ENCODE data around the gene STUB1.
A peak's percentile ranks its signal among the peaks of the same experiment; 100 is the strongest.

Gene STUB1

GRCh38 chr16:683396-684070 is 3.3 kb downstream of the STUB1 start:
- H3K27ac ChIP-seq = peak overlapping the region; percentile 39

GRCh38 chr16:684071-684794 is 4.0 kb downstream of the STUB1 start, which contains the start of gene JMJD8:
JMJD8 (minus strand) TSS chr16:684334; CDS start chr16:684319, 15 bp downstream.
- Histone ChIP-seq H3K4me2 (ENCODE audit: low read length) (peak within 1 kb of the TSS; percentile 96), H3K9me3 (ENCODE audit: control insufficient read depth, low read length) (no peaks in the 10 kb centered on the region), H3K9ac (no peak within 1 kb of the TSS), H3K27ac (peak within 1 kb of the TSS; percentile 78), H3K4me1 (peaks cover 13% of the 10 kb centered on the region), H2AFZ (peak within 1 kb of the TSS; percentile 95), H3K27me3 (ENCODE audit: control insufficient read depth, insufficient read depth, low read length) (no peaks in the 10 kb centered on the region), H3K4me3 (ENCODE audit: low read depth, low read length) (peak within 1 kb of the TSS; percentile 68), H3K36me3 (ENCODE audit: control insufficient read depth, insufficient read depth, low read length) (no peaks in the 10 kb centered on the region), H3K79me2 (peaks cover 8% of the 10 kb centered on the region)
- TF ChIP-seq CTCF (IDR thresholded peaks at IDR 0.05) = no peak

More at GRCh38 chr16:683396-684070, 3.3 kb downstream of the STUB1 start:
- H3K9me3 ChIP-seq (ENCODE audit: control insufficient read depth, low read length) = no peaks in the 10 kb centered on the region
- H3K27me3 ChIP-seq (ENCODE audit: control insufficient read depth, insufficient read depth, low read length) = no peaks in the 10 kb centered on the region
- no peak overlapping the region for H2AFZ ChIP-seq
- peaks cover 8% of the 10 kb centered on the region for H3K79me2 ChIP-seq
- peak overlapping the region; percentile 38 for H3K4me3 ChIP-seq (ENCODE audit: low read depth, low read length)
- H3K9ac ChIP-seq = no peak overlapping the region
- H3K36me3 ChIP-seq (ENCODE audit: control insufficient read depth, insufficient read depth, low read length) = no peaks in the 10 kb centered on the region
- H3K4me2 ChIP-seq (ENCODE audit: low read length) = peak overlapping the region; percentile 76
- H3K4me1 ChIP-seq = peaks cover 9% of the 10 kb centered on the region
- no peak for TF ChIP-seq CTCF (IDR thresholded peaks at IDR 0.05)

- peaks cover 11% of the 10 kb centered on the region for H3K79me2 ChIP-seq
- H3K4me2 ChIP-seq (ENCODE audit: low read length) = no peak overlapping the region
- TF ChIP-seq CTCF (IDR thresholded peaks at IDR 0.05) = no peak
- H3K27ac ChIP-seq = no peak overlapping the region
- H3K4me1 ChIP-seq = peaks cover 18% of the 10 kb centered on the region
- H3K9me3 ChIP-seq (ENCODE audit: control insufficient read depth, low read length) = no peaks in the 10 kb centered on the region
- H3K9ac ChIP-seq = no peak overlapping the region
- no peaks in the 10 kb centered on the region for H3K36me3 ChIP-seq (ENCODE audit: control insufficient read depth, insufficient read depth, low read length)
- H2AFZ ChIP-seq = no peak overlapping the region
- no peaks in the 10 kb centered on the region for H3K27me3 ChIP-seq (ENCODE audit: control insufficient read depth, insufficient read depth, low read length)
- no peak overlapping the region for H3K4me3 ChIP-seq (ENCODE audit: low read depth, low read length)
Measured at GRCh38 chr16:684961-685696, 4.9 kb downstream of the STUB1 start.

GRCh38 chr16:685967-686366 is 5.8 kb downstream of the STUB1 start:
- no peak overlapping the region for H3K4me3 ChIP-seq (ENCODE audit: low read depth, low read length)
- H3K9ac ChIP-seq = no peak overlapping the region
- H2AFZ ChIP-seq = no peak overlapping the region
- no peaks in the 10 kb centered on the region for H3K36me3 ChIP-seq (ENCODE audit: control insufficient read depth, insufficient read depth, low read length)
- no peak overlapping the region for H3K27ac ChIP-seq
- H3K27me3 ChIP-seq (ENCODE audit: control insufficient read depth, insufficient read depth, low read length) = no peaks in the 10 kb centered on the region
- peaks cover 22% of the 10 kb centered on the region for H3K4me1 ChIP-seq
- H3K79me2 ChIP-seq = peaks cover 11% of the 10 kb centered on the region
- H3K9me3 ChIP-seq (ENCODE audit: control insufficient read depth, low read length) = no peaks in the 10 kb centered on the region
- peak; percentile 27 for TF ChIP-seq CTCF (IDR thresholded peaks at IDR 0.05)
- H3K4me2 ChIP-seq (ENCODE audit: low read length) = no peak overlapping the region
